Urinary bladder (tissue), 4 donors: ENCODE measurements around the gene OTC. TPM values are rescaled to one million over a fixed set of nuclear protein-coding genes. Genes with fewer than 3 reads are reported as not detected.

Source experiments
- DNase-seq: peaks from one replicate; pipeline ENCODE4 v3.0.0-alpha.2; 2015; ENCODE audit errors: extremely low spot score
- H3K27ac ChIP-seq: one replicate; pipeline ENCODE4 v1.5.1; 2013; ENCODE audit warnings: low read depth, mild to moderate bottlenecking, moderate library complexity
- H3K36me3 ChIP-seq: one replicate; pipeline ENCODE4 v1.6.1; 2013; ENCODE audit warnings: mild to moderate bottlenecking, moderate library complexity; ENCODE audit not compliant: insufficient read depth
- H3K4me1 ChIP-seq: one replicate; pipeline ENCODE4 v1.6.1; 2013; ENCODE audit warnings: mild to moderate bottlenecking, moderate library complexity; ENCODE audit not compliant: insufficient read depth
- H3K4me3 ChIP-seq: one replicate; pipeline ENCODE4 v1.5.1; 2013; ENCODE audit warnings: low read depth, low read length
- WGBS: extraction: QIAGEN DNeasy Blood & Tissue Kit; methylation state at CpG from one replicate; pipeline ENCODE4 v1.1.7; 2013; 5-methylcytosine and 5-hydroxymethylcytosine counted together
- polyA plus RNA-seq: library from polyadenylated mRNA; stranded (reverse); fragments of 200-250 nt; gene quantifications from one replicate; pipeline ENCODE4 v1.2.3, GENCODE V29; 2013
- total RNA-seq: library from RNA; depleted of rRNA; stranded (reverse); fragments of >200 nt; gene quantifications from one replicate; pipeline ENCODE4 v1.2.3, GENCODE V29; 2014
- donor health status: healthy with polysubstance abuse.
- donor health status: healthy.

OTC gene
- total and polyA plus RNA-seq, 2 donors, result 0.41 to 0.63 TPM

DNA sequence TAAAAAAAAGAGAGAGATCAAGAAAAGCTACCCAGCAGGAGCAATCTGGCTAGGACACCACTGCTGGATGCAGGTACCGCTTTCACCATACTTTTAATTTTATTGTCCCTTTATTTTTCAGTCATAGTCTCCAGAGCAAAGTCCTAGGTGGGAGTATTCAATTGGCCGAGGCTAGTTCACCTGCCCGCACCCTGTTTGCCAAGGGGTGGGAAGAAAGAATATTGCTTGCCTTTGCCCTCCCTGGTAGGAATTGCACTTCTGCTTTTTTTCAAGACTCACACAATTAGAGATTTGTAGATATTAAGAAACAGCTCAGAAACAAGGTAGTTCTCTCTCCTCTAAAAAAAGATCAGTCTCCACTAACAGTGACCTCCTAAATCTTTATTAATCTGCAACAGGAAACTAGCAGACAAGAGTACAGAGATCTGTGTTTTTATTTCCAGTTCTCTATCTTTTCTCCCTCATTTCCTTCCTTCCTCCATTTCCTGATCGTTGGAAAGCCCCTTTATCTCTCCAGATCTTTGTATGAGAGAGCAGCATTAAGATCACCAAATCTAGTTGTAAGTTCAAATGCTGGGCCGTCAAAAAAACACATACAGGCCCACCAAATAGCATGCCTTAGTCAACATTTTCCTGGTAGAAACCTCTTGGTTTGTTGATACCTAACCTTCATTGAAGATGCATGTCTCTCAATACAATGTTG lies 15.7 kb upstream of the OTC start:
- H3K36me3 ChIP-seq, result no peaks in the 10 kb centered on the region
- 56% methylated on average over 5 of the region's 5 CpGs for WGBS
- DNase-seq, result no peak

DNA sequence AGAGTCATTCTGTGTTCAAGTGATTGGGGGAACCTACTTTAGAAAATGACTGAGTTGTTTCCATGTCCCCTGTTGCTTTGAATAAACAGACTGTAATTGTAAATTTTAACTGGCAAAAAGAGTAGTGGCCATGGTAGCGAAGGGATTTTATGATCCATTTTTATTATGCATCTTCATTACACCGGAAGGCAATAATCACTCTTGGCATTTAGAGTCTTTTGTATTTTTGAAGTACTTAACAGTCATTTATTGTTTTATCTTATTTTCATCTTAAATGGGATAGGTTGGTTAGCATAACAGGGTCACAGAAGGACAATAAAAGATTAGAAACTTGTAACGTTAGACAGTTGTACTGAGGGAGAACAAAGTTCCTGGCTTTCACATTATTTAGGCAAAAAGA lies 11.0 kb upstream of the OTC start:
- H3K36me3 ChIP-seq, result no peaks in the 10 kb centered on the region
- WGBS, result 43% methylated on average over 3 of the region's 3 CpGs
- no peaks in the 10 kb centered on the region for H3K4me1 ChIP-seq
- no peak overlapping the region for H3K4me3 ChIP-seq
- no peak for DNase-seq
- H3K27ac ChIP-seq, result no peak overlapping the region

More for the DNA sequence above, 15.7 kb upstream of the OTC start:
- H3K4me3 ChIP-seq, result no peak overlapping the region
- no peaks in the 10 kb centered on the region for H3K4me1 ChIP-seq
- no peak overlapping the region for H3K27ac ChIP-seq

DNA sequence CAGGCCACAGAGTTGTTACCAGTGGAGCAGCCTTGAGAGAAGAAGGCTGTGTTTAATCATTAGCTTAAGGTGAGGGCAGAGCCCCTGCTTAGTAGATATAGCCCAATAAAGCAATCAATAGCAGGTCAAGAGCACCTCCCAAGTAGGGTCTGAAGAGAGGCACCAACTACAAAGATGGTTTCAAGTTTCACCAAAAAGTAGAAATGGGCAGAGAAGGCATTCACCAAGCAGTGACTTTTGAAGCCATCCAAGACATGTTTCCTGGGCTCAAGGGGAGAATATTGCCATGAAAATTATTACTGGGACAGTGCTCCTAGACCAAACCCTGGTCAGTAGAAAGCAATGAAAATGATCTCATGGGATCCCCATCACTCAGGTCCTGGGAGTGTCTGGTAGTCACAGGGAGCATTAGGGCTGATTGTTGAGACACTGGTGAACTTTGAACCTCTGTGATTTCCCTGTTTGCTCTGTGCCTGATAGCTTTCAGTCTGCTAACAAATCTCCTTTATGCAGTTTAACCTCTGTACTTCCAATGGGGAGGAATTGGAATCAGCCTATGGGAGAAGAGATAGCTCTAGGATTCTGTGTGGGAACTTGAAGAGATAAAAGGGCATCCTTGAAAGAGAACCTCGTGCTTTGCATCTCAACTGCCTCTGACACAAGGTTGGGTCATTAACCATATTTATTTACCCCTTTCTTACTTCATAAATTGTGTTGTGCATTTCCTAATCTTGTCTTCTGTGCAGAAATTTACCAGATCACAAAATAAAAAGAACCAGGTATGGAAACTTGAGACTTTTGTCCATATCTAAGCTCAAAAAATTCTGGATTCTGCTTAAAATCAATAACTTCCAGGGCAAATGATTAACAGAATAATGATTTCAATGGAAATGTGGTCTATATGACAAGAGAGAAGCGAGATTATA lies 9.3 kb upstream of the OTC start:
- Histone ChIP-seq H3K36me3 (no peaks in the 10 kb centered on the region), H3K4me3 (no peak overlapping the region), H3K4me1 (no peaks in the 10 kb centered on the region), H3K27ac (no peak overlapping the region)
- WGBS, result 75% methylated on average over 2 of the region's 2 CpGs
- DNase-seq, result no peak

DNA sequence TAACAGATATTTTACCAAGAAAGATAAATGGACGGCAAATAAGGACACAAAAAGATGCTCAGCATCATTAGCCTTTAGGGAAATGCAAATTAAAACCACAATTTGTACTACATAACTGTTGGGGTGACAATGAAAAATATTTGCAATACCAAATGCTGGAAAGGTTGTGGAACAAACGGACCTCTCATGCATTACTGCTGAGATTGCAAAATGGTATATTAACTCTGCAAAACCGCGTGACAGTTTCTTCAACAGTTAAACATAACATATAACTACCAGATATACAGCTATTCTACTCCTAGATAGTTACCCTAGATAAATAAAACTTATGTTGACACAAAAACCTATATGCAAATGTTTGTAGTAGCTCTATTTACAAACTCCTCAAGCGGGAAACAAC lies 6.3 kb upstream of the OTC start:
- no peak overlapping the region for H3K4me3 ChIP-seq
- DNase-seq, result no peak
- no peak overlapping the region for H3K27ac ChIP-seq
- no peaks in the 10 kb centered on the region for H3K4me1 ChIP-seq
- H3K36me3 ChIP-seq, result no peaks in the 10 kb centered on the region
- WGBS, result 48% methylated on average over 5 of the region's 5 CpGs

DNA sequence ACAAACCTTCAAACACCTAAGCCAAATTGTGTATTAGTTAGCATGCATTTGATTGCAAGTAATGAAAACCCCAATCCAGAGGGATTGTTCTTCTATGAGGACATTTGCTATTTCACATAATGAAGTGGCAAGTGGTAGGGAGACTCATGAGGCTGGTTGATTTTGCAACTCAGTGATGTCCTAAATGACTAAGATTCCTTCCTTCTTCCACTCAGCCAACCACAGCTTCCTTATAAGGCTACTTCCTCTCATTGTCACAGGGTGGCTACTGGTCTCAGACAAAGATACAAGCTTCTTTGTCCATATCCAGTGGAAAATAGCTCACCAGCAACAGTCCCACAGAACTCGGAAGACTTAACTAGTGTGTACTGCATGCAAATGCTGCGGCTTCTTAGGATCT lies 5.3 kb upstream of the OTC start:
- H3K36me3 ChIP-seq, result no peaks in the 10 kb centered on the region
- DNase-seq, result no peak
- no peaks in the 10 kb centered on the region for H3K4me1 ChIP-seq
- 76% methylated on average over 2 of the region's 2 CpGs for WGBS
- no peak overlapping the region for H3K27ac ChIP-seq
- H3K4me3 ChIP-seq, result no peak overlapping the region

DNA sequence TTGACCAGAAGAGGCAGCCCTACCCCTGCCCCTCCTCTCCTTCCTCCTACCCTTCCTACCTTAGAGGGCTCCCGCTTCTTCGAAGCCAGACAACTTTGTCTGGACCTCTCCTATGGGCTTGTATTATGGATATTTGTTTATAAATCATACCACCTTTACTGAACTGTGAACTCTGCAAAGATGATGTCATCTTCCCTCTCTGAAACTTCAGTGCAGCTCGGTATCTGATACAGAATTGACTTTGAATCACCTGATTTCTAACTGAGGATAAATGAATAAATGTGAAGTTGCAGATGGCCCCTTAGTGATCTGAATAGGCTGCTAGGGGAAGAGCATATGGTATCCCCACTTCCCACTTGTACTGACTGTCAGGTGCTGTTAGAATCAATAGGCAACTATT lies 1.1 kb upstream of the OTC start:
- H3K27ac ChIP-seq, result no peak overlapping the region
- H3K4me1 ChIP-seq, result no peaks in the 10 kb centered on the region
- no peak overlapping the region for H3K4me3 ChIP-seq
- WGBS, result 86% methylated on average over 3 of the region's 3 CpGs
- H3K36me3 ChIP-seq, result no peaks in the 10 kb centered on the region
- no peak for DNase-seq

DNA sequence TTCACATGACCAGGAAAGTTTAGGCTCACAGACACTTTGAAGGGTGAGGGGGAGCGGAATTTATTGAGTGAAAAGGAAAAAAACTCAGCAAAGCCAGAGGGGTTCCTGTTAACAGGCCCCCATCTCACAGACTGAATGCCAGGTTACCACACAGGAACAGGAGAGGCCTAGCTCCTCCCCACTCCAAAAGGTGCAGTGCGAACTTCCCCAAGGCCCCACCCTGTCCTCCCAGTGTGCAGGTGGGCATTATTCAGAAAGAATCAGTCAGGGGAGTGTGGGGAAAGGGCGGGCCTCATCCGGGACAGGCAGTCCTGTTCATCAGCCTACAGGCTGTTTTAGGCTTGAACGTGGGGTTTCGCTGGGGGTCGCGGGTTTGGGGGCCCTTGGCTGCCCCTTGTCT lies 4.0 kb downstream of the OTC start:
- H3K4me1 ChIP-seq, result no peaks in the 10 kb centered on the region
- H3K4me3 ChIP-seq, result no peak overlapping the region
- H3K27ac ChIP-seq, result no peak overlapping the region
- 90% methylated on average over 8 of the region's 8 CpGs for WGBS
- DNase-seq, result no peak
- no peaks in the 10 kb centered on the region for H3K36me3 ChIP-seq

DNA sequence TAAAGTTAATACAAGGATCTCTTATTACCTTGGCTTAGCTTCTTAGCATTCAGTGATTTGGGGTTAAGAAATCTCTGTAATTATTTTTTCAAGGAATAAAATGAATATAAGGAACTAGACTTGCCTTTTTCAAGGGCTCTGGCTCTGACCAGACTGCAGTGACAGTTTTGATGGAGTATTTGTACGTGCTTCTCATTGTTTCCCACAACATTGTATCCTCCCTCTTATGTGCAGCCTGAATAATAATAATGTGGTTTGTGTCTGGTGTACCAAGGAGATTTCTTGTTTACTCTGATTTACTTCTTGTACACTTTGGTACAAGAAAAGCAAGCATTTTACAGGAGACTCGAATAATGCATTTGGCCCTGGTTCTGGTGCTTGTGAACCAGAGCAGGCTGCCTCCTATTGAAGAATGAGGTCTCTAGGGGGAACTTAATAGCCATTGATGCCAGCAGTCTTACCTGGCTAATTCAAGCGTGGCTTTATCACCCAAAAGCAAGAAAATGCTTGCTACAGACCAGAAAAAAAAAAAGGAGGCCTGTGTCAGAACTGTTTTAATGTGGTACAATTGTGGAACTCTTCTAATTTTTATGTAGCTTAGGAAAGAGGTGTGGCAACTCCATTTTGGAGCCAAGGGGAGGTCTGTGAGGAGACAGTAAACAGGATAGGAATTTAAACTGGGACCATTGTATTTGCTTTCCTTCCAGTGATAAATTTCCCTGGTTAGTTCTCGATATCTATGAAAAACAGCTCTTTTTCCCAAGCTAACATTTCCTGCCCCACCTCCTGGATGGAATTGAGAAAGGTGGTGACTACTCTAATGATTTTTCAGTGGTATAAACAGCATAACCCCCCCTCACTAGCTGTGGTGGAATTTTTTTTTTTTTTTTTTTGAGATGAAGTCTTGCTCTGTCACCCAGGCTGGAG lies 5.6 kb downstream of the OTC start:
- H3K4me3 ChIP-seq, result no peak overlapping the region
- WGBS, result 56% methylated on average over 4 of the region's 4 CpGs
- H3K27ac ChIP-seq, result no peak overlapping the region
- no peaks in the 10 kb centered on the region for H3K4me1 ChIP-seq
- no peaks in the 10 kb centered on the region for H3K36me3 ChIP-seq
- no peak for DNase-seq

DNA sequence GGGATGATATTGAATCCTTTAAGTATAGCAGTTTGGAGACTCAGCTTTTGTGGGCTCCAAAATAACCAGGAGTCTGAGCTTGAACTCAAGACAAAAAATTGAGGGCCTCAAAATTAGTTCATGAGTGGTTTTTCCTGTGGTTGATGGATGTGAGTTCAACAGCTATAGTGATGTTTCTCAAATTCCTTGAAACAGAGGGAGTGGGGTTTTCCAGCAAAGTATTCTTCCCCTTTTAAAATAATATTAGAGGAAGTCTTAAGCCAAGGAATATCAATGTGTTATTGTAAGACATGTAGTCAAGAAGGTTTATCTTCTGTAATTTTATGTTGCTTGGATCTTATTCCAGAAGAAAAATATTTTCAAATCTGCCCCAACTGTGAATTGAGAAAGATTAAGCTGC lies 10.6 kb downstream of the OTC start:
- Histone ChIP-seq H3K27ac (no peak overlapping the region), H3K4me3 (no peak overlapping the region), H3K36me3 (no peaks in the 10 kb centered on the region), H3K4me1 (no peaks in the 10 kb centered on the region)
- no peak for DNase-seq

DNA sequence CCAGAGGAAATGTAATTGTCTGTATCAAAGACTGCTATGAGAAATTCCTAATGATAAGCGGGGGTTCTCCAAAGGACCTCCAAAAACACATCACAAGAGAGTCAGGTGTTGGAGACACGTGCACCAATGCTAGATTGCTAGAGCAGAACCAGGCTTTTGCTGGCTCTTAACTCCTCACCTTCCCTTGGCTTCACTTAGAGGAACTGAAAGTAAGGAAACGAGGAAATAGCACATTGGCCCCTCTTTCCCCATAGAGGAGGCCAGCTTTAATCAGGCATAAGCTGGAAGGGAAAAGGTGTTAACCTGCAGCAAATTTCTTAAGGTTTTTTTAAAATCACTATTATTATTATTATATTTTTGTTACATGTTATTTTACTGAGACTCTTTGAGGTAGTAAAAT lies 13.6 kb downstream of the OTC start:
- H3K36me3 ChIP-seq, result no peaks in the 10 kb centered on the region
- no peak for DNase-seq
- no peak overlapping the region for H3K4me3 ChIP-seq
- H3K4me1 ChIP-seq, result no peaks in the 10 kb centered on the region
- no peak overlapping the region for H3K27ac ChIP-seq
- WGBS, result 77% methylated on average over 3 of the region's 3 CpGs

DNA sequence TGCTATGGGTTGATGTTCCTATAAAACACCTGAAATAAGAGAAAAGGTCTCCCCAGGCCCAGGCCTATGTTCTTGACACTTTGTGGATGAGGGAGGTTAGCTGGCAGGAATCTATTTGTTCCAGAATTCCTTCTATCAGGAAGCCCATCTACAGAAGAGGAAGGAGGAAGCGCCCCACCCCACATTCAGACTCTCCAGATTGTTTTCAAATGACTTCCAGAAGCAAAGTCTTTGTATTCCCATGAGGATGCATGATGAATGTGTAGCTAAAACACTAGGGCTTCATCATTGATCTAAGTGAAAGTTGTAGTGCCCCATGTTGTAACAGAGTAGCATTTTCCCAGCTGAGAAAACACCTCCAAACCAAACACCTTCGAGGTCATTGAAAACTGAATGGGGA lies 16.4 kb downstream of the OTC start:
- WGBS, result 85% methylated on average over 2 of the region's 2 CpGs
- no peaks in the 10 kb centered on the region for H3K36me3 ChIP-seq
- no peak overlapping the region for H3K27ac ChIP-seq
- no peak overlapping the region for H3K4me3 ChIP-seq
- DNase-seq, result no peak
- no peaks in the 10 kb centered on the region for H3K4me1 ChIP-seq

DNA sequence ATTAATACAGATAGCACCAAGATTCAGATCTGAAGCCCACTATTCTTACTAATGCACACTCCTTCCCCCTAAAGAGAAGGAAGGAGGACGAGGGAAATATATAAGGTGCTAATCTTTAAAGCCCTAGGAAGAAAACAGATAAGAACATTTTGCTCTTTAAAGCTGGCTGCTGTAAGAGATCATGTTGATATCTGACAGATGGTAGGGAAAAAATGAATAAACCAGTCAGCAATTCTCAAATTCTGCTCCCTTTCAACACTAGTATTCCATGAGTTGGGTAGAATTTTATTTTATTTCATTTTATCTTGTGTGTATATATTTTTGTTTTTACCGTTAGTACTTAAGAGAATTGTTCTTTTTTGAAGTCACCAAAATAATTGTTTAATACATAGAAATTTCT lies 19.2 kb downstream of the OTC start:
- Histone ChIP-seq H3K4me3 (no peak overlapping the region), H3K4me1 (no peaks in the 10 kb centered on the region), H3K27ac (no peak overlapping the region), H3K36me3 (no peaks in the 10 kb centered on the region)
- 31% methylated on average over 2 of the region's 2 CpGs for WGBS
- DNase-seq, result no peak

DNA sequence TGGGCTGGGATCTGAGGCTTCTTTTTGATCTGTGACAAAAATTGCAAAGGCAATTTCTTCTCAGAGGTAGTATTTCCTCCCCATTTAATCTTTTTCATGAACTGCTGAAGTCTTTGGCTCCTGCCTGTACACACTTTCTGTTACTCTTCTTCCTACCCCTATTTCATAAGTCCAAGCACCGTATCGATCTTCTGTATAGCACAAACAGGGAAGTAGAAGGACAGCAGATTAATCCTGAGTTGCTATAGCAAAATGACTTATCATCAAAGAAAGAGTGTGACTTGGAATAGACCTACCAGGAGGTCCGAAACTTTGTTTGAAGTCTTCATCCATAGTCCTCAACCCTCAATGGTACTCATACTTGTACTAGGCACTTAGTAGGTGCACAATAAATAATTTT lies 22.0 kb downstream of the OTC start:
- 90% methylated on average over 3 of the region's 3 CpGs for WGBS
- H3K27ac ChIP-seq, result no peak overlapping the region
- DNase-seq, result no peak
- H3K4me3 ChIP-seq, result no peak overlapping the region
- H3K4me1 ChIP-seq, result no peaks in the 10 kb centered on the region
- H3K36me3 ChIP-seq, result no peaks in the 10 kb centered on the region
